Measurements from ENCODE around the gene NOL12. TPM values are rescaled to one million over a fixed set of nuclear protein-coding genes. Genes with fewer than 3 reads are reported as not detected.

NOL12 gene
- total and polyA plus RNA-seq, 2 donors: 26.6 to 32.6 TPM

DNA sequence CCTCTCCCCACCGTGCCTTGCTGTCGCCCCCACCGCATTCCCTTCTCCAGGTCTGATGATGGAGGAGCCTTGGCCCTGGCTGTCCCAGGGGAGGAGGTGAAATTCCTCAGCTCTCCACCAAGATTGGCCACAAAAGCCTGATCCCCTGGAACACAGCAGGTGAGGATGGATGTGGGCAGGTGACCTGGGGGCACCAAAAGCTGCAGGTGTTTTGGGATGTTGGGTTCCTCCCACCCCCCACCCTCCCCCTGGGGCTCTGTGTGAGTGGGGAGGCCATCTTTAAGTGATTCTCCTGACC is 11.3 kb downstream of the NOL12 start:
- Histone ChIP-seq H3K4me3 (ENCODE audit: low read length in 2 of 2) (no peak overlapping the region), H3K27ac (ENCODE audit: low read depth in 1 of 2, low read length in 1 of 2) (no peak overlapping the region), H3K4me1 (ENCODE audit: control insufficient read depth in 2 of 2, insufficient read depth in 2 of 2, low read length in 2 of 2) (peaks cover 3 to 15% of the 10 kb centered on the region in 2 donors), H3K36me3 (ENCODE audit: control insufficient read depth in 2 of 2, insufficient read depth in 2 of 2, low read length in 1 of 2) (peaks cover 20 to 23% of the 10 kb centered on the region in 2 donors), H3K27me3 (ENCODE audit: control insufficient read depth in 2 of 2, insufficient read depth in 1 of 2, low read length in 1 of 2) (no peaks in the 10 kb centered on the region), H3K9me3 (ENCODE audit: control insufficient read depth in 2 of 2, insufficient read depth in 1 of 2, low read length in 1 of 2) (no peaks in the 10 kb centered on the region)
- no peak for DNase-seq (ENCODE audit: low read depth in 6 of 9, low spot score in 9 of 9)
- WGBS: 64% methylated on average over 3 of the region's 3 CpGs

DNA sequence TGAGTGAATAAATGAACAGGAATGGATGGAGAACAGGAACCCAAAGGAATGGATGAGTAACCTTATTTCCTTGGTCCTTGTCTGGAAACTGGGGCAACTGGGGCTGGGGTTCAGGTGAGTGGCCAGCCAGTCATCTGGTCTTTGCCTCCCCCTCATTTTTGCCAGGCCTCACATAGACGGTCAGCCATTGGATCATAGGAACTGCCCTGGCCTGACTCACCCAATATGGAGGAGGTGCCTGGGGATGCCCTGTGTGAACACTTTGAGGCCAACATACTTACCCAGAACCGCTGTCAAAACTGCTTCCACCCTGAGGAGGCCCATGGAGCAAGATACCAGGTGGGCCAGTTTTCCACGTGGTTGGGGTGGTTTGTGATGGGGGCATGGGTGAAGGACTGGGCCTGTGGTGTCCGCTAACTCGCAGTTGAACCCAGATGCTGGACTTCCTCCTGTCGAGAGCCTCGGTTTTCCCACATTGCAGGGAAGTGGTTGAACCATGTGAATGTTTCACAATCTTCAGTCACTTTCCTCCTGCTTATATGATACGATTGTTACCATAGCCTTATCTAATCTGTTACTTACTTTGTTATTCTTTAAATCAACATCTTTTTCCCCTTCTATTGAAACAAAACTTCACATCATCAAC is 15.1 kb downstream of the NOL12 start:
- Histone ChIP-seq H3K27ac (ENCODE audit: low read depth in 1 of 2, low read length in 1 of 2) (no peak overlapping the region), H3K27me3 (ENCODE audit: control insufficient read depth in 2 of 2, insufficient read depth in 1 of 2, low read length in 1 of 2) (no peaks in the 10 kb centered on the region), H3K9me3 (ENCODE audit: control insufficient read depth in 2 of 2, insufficient read depth in 1 of 2, low read length in 1 of 2) (no peaks in the 10 kb centered on the region), H3K36me3 (ENCODE audit: control insufficient read depth in 2 of 2, insufficient read depth in 2 of 2, low read length in 1 of 2) (no peaks in the 10 kb centered on the region), H3K4me3 (ENCODE audit: low read length in 2 of 2) (no peak overlapping the region), H3K4me1 (ENCODE audit: control insufficient read depth in 2 of 2, insufficient read depth in 2 of 2, low read length in 2 of 2) (peaks cover 3 to 13% of the 10 kb centered on the region in 2 donors)
- no peak for DNase-seq (ENCODE audit: low read depth in 6 of 9, low spot score in 9 of 9)
- WGBS: 74% methylated on average over 8 of the region's 8 CpGs

DNA sequence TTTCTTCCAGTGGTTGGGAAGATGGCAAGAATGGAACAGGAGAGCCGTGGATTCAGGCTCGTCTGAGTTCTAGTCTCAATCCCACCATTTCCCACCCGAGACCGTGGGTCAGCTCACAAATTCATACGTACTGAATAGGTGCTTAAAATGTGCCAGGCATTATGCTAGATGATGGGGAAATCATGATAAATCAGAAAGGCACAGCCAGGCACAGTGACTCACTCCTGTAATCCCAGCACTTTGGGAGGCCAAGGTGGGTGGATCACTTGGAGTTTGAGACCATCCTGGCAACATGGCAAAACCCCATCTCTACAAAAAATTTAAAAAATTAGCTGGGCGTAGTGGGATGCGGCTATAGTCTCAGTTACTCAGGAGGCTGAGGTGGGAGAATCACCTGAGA is 17.8 kb downstream of the NOL12 start:
- Histone ChIP-seq H3K4me1 (ENCODE audit: control insufficient read depth in 2 of 2, insufficient read depth in 2 of 2, low read length in 2 of 2) (no peaks in the 10 kb centered on the region), H3K4me3 (ENCODE audit: low read length in 2 of 2) (no peak overlapping the region), H3K9me3 (ENCODE audit: control insufficient read depth in 2 of 2, insufficient read depth in 1 of 2, low read length in 1 of 2) (peaks cover 0 to 3% of the 10 kb centered on the region in 2 donors), H3K27ac (ENCODE audit: low read depth in 1 of 2, low read length in 1 of 2) (no peak overlapping the region), H3K27me3 (ENCODE audit: control insufficient read depth in 2 of 2, insufficient read depth in 1 of 2, low read length in 1 of 2) (no peaks in the 10 kb centered on the region), H3K36me3 (ENCODE audit: control insufficient read depth in 2 of 2, insufficient read depth in 2 of 2, low read length in 1 of 2) (no peaks in the 10 kb centered on the region)
- no peak for DNase-seq (ENCODE audit: low read depth in 6 of 9, low spot score in 9 of 9)
- WGBS: 92% methylated on average over 7 of the region's 7 CpGs

DNA sequence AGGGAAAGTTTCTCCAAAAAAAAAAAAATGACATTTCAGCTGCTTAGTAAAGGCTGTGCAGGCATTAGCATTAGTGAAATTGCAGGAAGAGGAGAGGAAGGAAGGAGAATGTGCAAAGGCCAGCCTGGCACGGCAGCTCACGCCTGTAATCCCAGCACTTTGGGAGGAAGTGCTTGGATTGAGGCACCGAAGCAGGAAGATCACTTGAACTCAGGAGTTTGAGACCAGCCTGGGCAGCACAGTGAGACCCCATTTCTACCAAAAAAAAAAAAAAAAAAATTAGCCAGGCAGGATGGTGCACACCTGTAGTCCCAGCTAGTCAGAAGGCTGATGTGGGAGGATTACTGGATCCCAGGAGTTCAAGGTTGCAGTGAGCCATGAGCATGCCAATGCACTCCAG is 18.5 kb downstream of the NOL12 start:
- Histone ChIP-seq H3K9me3 (ENCODE audit: control insufficient read depth in 2 of 2, insufficient read depth in 1 of 2, low read length in 1 of 2) (peaks cover 0 to 3% of the 10 kb centered on the region in 2 donors), H3K4me3 (ENCODE audit: low read length in 2 of 2) (no peak overlapping the region), H3K27ac (ENCODE audit: low read depth in 1 of 2, low read length in 1 of 2) (no peak overlapping the region), H3K27me3 (ENCODE audit: control insufficient read depth in 2 of 2, insufficient read depth in 1 of 2, low read length in 1 of 2) (no peaks in the 10 kb centered on the region), H3K36me3 (ENCODE audit: control insufficient read depth in 2 of 2, insufficient read depth in 2 of 2, low read length in 1 of 2) (no peaks in the 10 kb centered on the region), H3K4me1 (ENCODE audit: control insufficient read depth in 2 of 2, insufficient read depth in 2 of 2, low read length in 2 of 2) (no peaks in the 10 kb centered on the region)
- WGBS: 92% methylated on average over 3 of the region's 3 CpGs
- DNase-seq (ENCODE audit: low read depth in 6 of 9, low spot score in 9 of 9): no peak

DNA sequence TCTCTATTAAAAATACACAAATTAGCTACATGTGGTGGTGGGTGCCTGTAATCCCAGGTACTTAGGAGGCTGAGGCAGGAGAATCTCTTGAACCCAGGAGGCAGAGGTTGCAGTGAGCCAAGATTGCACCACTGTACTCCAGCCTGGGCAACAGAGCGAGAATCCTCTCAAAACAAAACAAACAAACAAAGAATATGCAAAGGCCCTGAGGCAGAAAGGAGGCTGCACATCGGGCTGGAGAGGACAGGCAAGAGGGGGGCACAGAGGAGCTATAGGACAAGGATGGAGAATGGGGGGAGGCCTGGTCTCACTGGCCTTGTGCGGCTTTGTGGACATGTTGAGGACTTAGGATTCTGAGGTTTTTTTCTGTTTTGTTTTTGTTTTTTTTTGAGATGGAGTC is 19.1 kb downstream of the NOL12 start:
- Histone ChIP-seq H3K4me3 (ENCODE audit: low read length in 2 of 2) (no peak overlapping the region), H3K27ac (ENCODE audit: low read depth in 1 of 2, low read length in 1 of 2) (no peak overlapping the region), H3K36me3 (ENCODE audit: control insufficient read depth in 2 of 2, insufficient read depth in 2 of 2, low read length in 1 of 2) (no peaks in the 10 kb centered on the region), H3K9me3 (ENCODE audit: control insufficient read depth in 2 of 2, insufficient read depth in 1 of 2, low read length in 1 of 2) (peaks cover 0 to 3% of the 10 kb centered on the region in 2 donors), H3K27me3 (ENCODE audit: control insufficient read depth in 2 of 2, insufficient read depth in 1 of 2, low read length in 1 of 2) (no peaks in the 10 kb centered on the region), H3K4me1 (ENCODE audit: control insufficient read depth in 2 of 2, insufficient read depth in 2 of 2, low read length in 2 of 2) (no peaks in the 10 kb centered on the region)
- DNase-seq (ENCODE audit: low read depth in 6 of 9, low spot score in 9 of 9): no peak
- 96% methylated on average over 3 of the region's 3 CpGs for WGBS

- DNase-seq (ENCODE audit: low read depth in 6 of 9, low spot score in 9 of 9): no peak
- H3K4me3 ChIP-seq (ENCODE audit: low read length in 2 of 2): no peak overlapping the region
- H3K36me3 ChIP-seq (ENCODE audit: control insufficient read depth in 2 of 2, insufficient read depth in 2 of 2, low read length in 1 of 2): no peaks in the 10 kb centered on the region
- H3K9me3 ChIP-seq (ENCODE audit: control insufficient read depth in 2 of 2, insufficient read depth in 1 of 2, low read length in 1 of 2): peaks cover 0 to 3% of the 10 kb centered on the region in 2 donors
- no peaks in the 10 kb centered on the region for H3K4me1 ChIP-seq (ENCODE audit: control insufficient read depth in 2 of 2, insufficient read depth in 2 of 2, low read length in 2 of 2)
- H3K27me3 ChIP-seq (ENCODE audit: control insufficient read depth in 2 of 2, insufficient read depth in 1 of 2, low read length in 1 of 2): no peaks in the 10 kb centered on the region
- no peak overlapping the region for H3K27ac ChIP-seq (ENCODE audit: low read depth in 1 of 2, low read length in 1 of 2)
- 80% methylated on average over 25 of the region's 25 CpGs for WGBS
Measured at GRCh38 chr22:37708580-37709444, 22.7 kb downstream of the NOL12 start.

- no peaks in the 10 kb centered on the region for H3K4me1 ChIP-seq (ENCODE audit: control insufficient read depth in 2 of 2, insufficient read depth in 2 of 2, low read length in 2 of 2)
- no peak for DNase-seq (ENCODE audit: low read depth in 6 of 9, low spot score in 9 of 9)
- H3K9me3 ChIP-seq (ENCODE audit: control insufficient read depth in 2 of 2, insufficient read depth in 1 of 2, low read length in 1 of 2): peaks cover 0 to 3% of the 10 kb centered on the region in 2 donors
- no peak overlapping the region for H3K27ac ChIP-seq (ENCODE audit: low read depth in 1 of 2, low read length in 1 of 2)
- no peaks in the 10 kb centered on the region for H3K36me3 ChIP-seq (ENCODE audit: control insufficient read depth in 2 of 2, insufficient read depth in 2 of 2, low read length in 1 of 2)
- 98% methylated on average over 15 of the region's 15 CpGs for WGBS
- no peaks in the 10 kb centered on the region for H3K27me3 ChIP-seq (ENCODE audit: control insufficient read depth in 2 of 2, insufficient read depth in 1 of 2, low read length in 1 of 2)
- no peak overlapping the region for H3K4me3 ChIP-seq (ENCODE audit: low read length in 2 of 2)
Measured at GRCh38 chr22:37709445-37709765, 23.3 kb downstream of the NOL12 start.

DNA sequence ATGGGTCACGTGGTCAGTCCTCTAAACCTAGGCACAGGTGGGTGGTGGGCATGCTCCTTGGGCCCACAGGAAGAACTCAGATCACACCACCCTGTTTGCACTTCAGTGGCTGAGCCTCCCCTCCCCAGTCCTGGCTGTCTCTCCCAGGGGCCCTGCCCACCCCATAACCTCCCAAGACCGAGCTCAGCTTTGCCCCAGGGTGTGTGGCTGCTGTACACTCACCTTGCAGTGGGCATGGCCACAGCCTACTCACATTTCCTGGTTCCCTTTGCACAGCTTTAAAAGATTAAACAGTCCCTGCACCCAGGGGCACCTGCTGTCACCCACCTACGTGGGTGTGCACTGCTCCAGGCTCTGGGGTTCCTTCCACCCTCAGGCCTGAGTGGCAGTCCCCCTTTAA is 24.5 kb downstream of the NOL12 start:
- Histone ChIP-seq H3K27ac (ENCODE audit: low read depth in 1 of 2, low read length in 1 of 2) (no peak overlapping the region), H3K4me1 (ENCODE audit: control insufficient read depth in 2 of 2, insufficient read depth in 2 of 2, low read length in 2 of 2) (no peaks in the 10 kb centered on the region), H3K9me3 (ENCODE audit: control insufficient read depth in 2 of 2, insufficient read depth in 1 of 2, low read length in 1 of 2) (peaks cover 0 to 3% of the 10 kb centered on the region in 2 donors), H3K27me3 (ENCODE audit: control insufficient read depth in 2 of 2, insufficient read depth in 1 of 2, low read length in 1 of 2) (no peaks in the 10 kb centered on the region), H3K36me3 (ENCODE audit: control insufficient read depth in 2 of 2, insufficient read depth in 2 of 2, low read length in 1 of 2) (no peaks in the 10 kb centered on the region), H3K4me3 (ENCODE audit: low read length in 2 of 2) (no peak overlapping the region)
- 90% methylated on average over 3 of the region's 3 CpGs for WGBS
- no peak for DNase-seq (ENCODE audit: low read depth in 6 of 9, low spot score in 9 of 9)

DNA sequence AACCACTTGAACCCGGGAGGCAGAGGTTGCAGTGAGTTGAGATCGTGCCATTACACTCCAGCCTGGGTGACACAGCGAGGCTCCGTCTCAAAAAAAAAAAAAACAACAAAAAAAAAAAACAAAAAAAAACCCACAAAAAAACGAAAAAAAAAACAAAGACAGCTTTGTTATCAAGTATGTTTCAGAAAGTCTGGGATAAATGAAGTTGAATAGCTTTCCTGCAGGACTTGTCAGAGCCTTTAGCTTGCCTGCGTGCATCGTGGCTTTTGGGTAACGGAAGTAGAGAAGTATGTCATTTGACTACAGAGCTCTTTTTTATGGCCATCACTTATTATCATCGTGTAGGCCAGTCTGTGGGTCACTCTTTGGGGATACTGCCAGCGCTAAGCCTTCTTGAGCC is 25.3 kb downstream of the NOL12 start:
- H3K27me3 ChIP-seq (ENCODE audit: control insufficient read depth in 2 of 2, insufficient read depth in 1 of 2, low read length in 1 of 2): no peaks in the 10 kb centered on the region
- no peaks in the 10 kb centered on the region for H3K36me3 ChIP-seq (ENCODE audit: control insufficient read depth in 2 of 2, insufficient read depth in 2 of 2, low read length in 1 of 2)
- H3K4me3 ChIP-seq (ENCODE audit: low read length in 2 of 2): no peak overlapping the region
- peaks cover 0 to 1% of the 10 kb centered on the region in 2 donors for H3K9me3 ChIP-seq (ENCODE audit: control insufficient read depth in 2 of 2, insufficient read depth in 1 of 2, low read length in 1 of 2)
- no peak for DNase-seq (ENCODE audit: low read depth in 6 of 9, low spot score in 9 of 9)
- H3K4me1 ChIP-seq (ENCODE audit: control insufficient read depth in 2 of 2, insufficient read depth in 2 of 2, low read length in 2 of 2): no peaks in the 10 kb centered on the region
- no peak overlapping the region for H3K27ac ChIP-seq (ENCODE audit: low read depth in 1 of 2, low read length in 1 of 2)
- WGBS: 95% methylated on average over 10 of the region's 10 CpGs
